H1 (cell line): Measurements from ENCODE around the gene MGMT. TPM values are rescaled to one million over a fixed set of nuclear protein-coding genes. Genes with fewer than 3 reads are reported as not detected.

Experiments
- CEBPB ChIP-seq: IDR thresholded peaks from 2 replicates; pipeline ENCODE4 v1.6.1; 2012; ENCODE audit warnings: low read depth, low read length
- CHD2 ChIP-seq: IDR thresholded peaks from 2 replicates; pipeline ENCODE4 v1.6.1; 2012; ENCODE audit warnings: low read length, improper control_type of control experiment
- FOSL1 ChIP-seq: IDR thresholded peaks from 2 replicates; pipeline ENCODE4 v1.6.1; 2011; ENCODE audit warnings: mild to moderate bottlenecking, low read depth, low read length, moderate library complexity; ENCODE audit not compliant: insufficient read depth
- RBBP5 ChIP-seq: IDR thresholded peaks from 2 replicates; pipeline ENCODE4 v1.7.1; 2012; ENCODE audit warnings: low read depth, mild to moderate bottlenecking, inconsistent platforms, low read length, moderate library complexity, borderline replicate concordance
- SUZ12 ChIP-seq: fragments of 200-600 bp; sonication (generic); IDR thresholded peaks from 2 replicates; pipeline ENCODE4 v1.6.1; 2012; ENCODE audit warnings: mild to moderate bottlenecking, inconsistent platforms, low read length, moderate library complexity, mixed read lengths
- TEAD4 ChIP-seq: IDR thresholded peaks from 2 replicates; pipeline ENCODE4 v1.6.1; 2012; ENCODE audit warnings: low read depth, low read length, inconsistent platforms, mixed read lengths
- polyA plus RNA-seq, 7 experiments: library from polyadenylated mRNA; depleted of rRNA in 3 of 7; stranded (reverse) in 5 of 7; unstranded in 2 of 7; fragments of >200 nt in 5 of 7; fragments of 200-250 nt in 2 of 7; gene quantifications; 1 replicate in 5 of 7; 2 replicates in 1 of 7; 4 replicates in 1 of 7; pipeline versions ENCODE4 v1.2.1 to v1.2.3, GENCODE V29; 2011 to 2013; ENCODE audit warnings: missing spikeins in 2 of 7, mixed read lengths in 2 of 7
- total RNA-seq: library from RNA; stranded (reverse); fragmentation: NEBNext Ultra II Directional; extraction: Animal tissue kit (Norgen Biotek cat#: 25700); gene quantifications from 2 replicates; pipeline ENCODE4 v1.2.1, GENCODE V29; 2021

The MGMT gene
- total and polyA plus RNA-seq, 2 of the 8 experiments (the other 6 are each of a cell fraction or from before 2014, with no cell fraction given), result 9.9 to 10.7 TPM

DNA sequence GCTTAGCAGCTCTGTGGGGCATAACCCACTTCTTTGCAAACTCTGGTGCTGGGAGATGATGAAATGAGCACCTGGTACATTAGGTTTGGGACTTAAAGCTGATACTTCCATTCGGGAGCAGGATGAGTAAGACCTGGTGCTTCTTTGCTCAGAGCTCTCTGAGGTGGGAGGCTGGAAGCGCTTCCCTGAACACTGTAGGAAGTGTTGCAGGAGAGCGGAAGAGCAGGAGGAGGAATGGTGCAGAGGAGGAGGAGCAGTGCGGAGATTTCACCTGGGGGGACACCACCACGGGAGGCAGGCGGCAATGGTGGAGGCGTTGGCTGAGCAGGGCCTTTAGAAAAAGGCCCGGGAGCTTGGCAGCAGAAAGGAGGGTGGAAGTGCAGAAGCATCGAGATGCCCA, 142.5 kb downstream of the MGMT start (continued):
- TF ChIP-seq CHD2, result no peak
- TF ChIP-seq SUZ12, result no peak
- no peak for TF ChIP-seq TEAD4
- TF ChIP-seq FOSL1, result no peak
- TF ChIP-seq CEBPB, result no peak
- TF ChIP-seq RBBP5, result no peak
